Astrocyte (in vitro differentiated cells and primary cell): ENCODE results near the gene UBE4B.

Source experiments
- EZH2 ChIP-seq: IDR thresholded peaks from 2 replicates; pipeline ENCODE4 v1.6.1; 2012; ENCODE audit warnings: mild to moderate bottlenecking, low read length, inconsistent platforms; ENCODE audit not compliant: insufficient read depth
- TF ChIP-seq, protein P1 (sequence below): IDR thresholded peaks from 2 replicates; pipeline ENCODE4 v1.5.1; 2011; ENCODE audit warnings: low read depth, mild to moderate bottlenecking, inconsistent platforms, low read length, moderate library complexity; ENCODE audit not compliant: insufficient read depth

DNA sequence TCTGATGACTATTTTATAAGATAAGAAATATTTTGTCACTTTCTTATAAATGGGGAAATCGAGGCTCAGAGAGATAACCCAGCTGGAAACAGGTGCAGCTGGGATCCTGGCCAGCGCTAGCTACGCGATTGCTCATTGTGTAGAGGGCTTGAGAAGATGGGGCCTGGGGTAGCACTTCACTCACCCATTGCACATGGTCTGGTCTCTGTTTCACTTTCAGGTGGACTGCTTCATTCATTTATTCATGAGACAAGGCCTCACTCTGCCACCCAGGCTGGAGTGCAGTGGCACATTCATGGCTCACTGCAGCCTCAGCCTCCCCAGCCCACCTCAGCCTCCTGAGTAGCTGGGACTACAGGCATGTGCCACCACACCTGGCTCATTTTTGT lies 23.8 kb downstream of the UBE4B start:
- TF ChIP-seq, protein P1, sequence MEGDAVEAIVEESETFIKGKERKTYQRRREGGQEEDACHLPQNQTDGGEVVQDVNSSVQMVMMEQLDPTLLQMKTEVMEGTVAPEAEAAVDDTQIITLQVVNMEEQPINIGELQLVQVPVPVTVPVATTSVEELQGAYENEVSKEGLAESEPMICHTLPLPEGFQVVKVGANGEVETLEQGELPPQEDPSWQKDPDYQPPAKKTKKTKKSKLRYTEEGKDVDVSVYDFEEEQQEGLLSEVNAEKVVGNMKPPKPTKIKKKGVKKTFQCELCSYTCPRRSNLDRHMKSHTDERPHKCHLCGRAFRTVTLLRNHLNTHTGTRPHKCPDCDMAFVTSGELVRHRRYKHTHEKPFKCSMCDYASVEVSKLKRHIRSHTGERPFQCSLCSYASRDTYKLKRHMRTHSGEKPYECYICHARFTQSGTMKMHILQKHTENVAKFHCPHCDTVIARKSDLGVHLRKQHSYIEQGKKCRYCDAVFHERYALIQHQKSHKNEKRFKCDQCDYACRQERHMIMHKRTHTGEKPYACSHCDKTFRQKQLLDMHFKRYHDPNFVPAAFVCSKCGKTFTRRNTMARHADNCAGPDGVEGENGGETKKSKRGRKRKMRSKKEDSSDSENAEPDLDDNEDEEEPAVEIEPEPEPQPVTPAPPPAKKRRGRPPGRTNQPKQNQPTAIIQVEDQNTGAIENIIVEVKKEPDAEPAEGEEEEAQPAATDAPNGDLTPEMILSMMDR: no peak
- no peak for TF ChIP-seq EZH2
